ENCODE results near the gene ZFP57.

The ZFP57 gene

GRCh38 chr6:29680904-29681303 is at the start of gene ZFP57:
TSS of gene ZFP57 (minus strand) at chr6:29681152. CDS start at chr6:29677003, 4,149 bp downstream.
- DNase-seq, result no peak

GRCh38 chr6:29730575-29731126 is 49.7 kb upstream of the ZFP57 start:
- no peak for DNase-seq

GRCh38 chr6:29729774-29730328 is 48.9 kb upstream of the ZFP57 start:
- DNase-seq, result no peak

- DNase-seq, result no peak
These were observed 47.9 kb upstream of the ZFP57 start for GRCh38 chr6:29728875-29729270.

GRCh38 chr6:29728173-29728874 is 47.4 kb upstream of the ZFP57 start:
- no peak for DNase-seq

- no peak for DNase-seq
These were observed 46.7 kb upstream of the ZFP57 start for GRCh38 chr6:29727637-29728036.

GRCh38 chr6:29726571-29727194 is 45.7 kb upstream of the ZFP57 start:
- DNase-seq, result no peak

- DNase-seq, result no peak
These were observed 45.0 kb upstream of the ZFP57 start for GRCh38 chr6:29726001-29726400.

GRCh38 chr6:29724937-29725869 is 44.3 kb upstream of the ZFP57 start:
- no peak for DNase-seq

GRCh38 chr6:29723666-29724588 is 43.0 kb upstream of the ZFP57 start:
- no peak for DNase-seq

GRCh38 chr6:29723262-29723665 is 42.3 kb upstream of the ZFP57 start, which contains the start of gene HLA-F:
TSS of gene HLA-F (plus strand) at chr6:29723434. CDS start at chr6:29723464, 30 bp downstream.
- peak; percentile 6 for DNase-seq

GRCh38 chr6:29720863-29721262 is 39.9 kb upstream of the ZFP57 start:
- DNase-seq, result no peak

- DNase-seq, result no peak
These were observed 29.5 kb upstream of the ZFP57 start for GRCh38 chr6:29710281-29710941.

GRCh38 chr6:29709188-29709587 is 28.2 kb upstream of the ZFP57 start:
- DNase-seq, result no peak

- no peak for DNase-seq
These were observed 27.7 kb upstream of the ZFP57 start for GRCh38 chr6:29708432-29709179.

GRCh38 chr6:29705389-29706231 is 24.7 kb upstream of the ZFP57 start:
- DNase-seq, result no peak

GRCh38 chr6:29702519-29703103 is 21.7 kb upstream of the ZFP57 start:
- no peak for DNase-seq

GRCh38 chr6:29696147-29697125 is 15.5 kb upstream of the ZFP57 start:
- no peak for DNase-seq
